ENCODE data around the gene EYA4. TPM values are rescaled to one million over a fixed set of nuclear protein-coding genes. Genes with fewer than 3 reads are reported as not detected.

The EYA4 gene
- total and polyA plus RNA-seq, 2 of the 4 experiments (the other 2 are of a cell fraction), result 5.7 to 11.1 TPM

GRCh38 chr6:133247581-133247980 lies 6.4 kb downstream of the EYA4 start:
- DNase-seq (no peak), ATAC-seq (ENCODE audit: low read depth) (no peak)
- H3K79me1 ChIP-seq (ENCODE audit: low read depth in 1 of 2, low read length in 2 of 2), result peaks cover 5 to 30% of the 10 kb centered on the region in 2 experiments; a peak in 2 of 4 replicates
- dilution Hi-C loops (cut with HindIII; ENCODE audit: low sequenced_read_pairs, unreplicated experiment), result no loop called here
- H3K27me3 ChIP-seq (ENCODE audit: control insufficient read depth, insufficient read depth, low read length), result no peaks in the 10 kb centered on the region
- H3K18ac ChIP-seq (ENCODE audit: low read depth, low read length), result peak overlapping the region; percentile 41; the same call in 1 of the 2 replicates
- H3K4me1 ChIP-seq (ENCODE audit: control insufficient read depth, insufficient read depth, low read length), result peaks cover 2% of the 10 kb centered on the region; the same call in 1 of the 2 replicates
- H4K91ac ChIP-seq (ENCODE audit: insufficient read depth, low read depth, low read length), result no peak overlapping the region
- CTCF ChIA-PET, result no interaction called here
- no peaks in the 10 kb centered on the region; the same call in 1 of the 2 replicates for H3K9me1 ChIP-seq (ENCODE audit: insufficient read depth, low read length)
- H3K56ac ChIP-seq (ENCODE audit: extremely low read depth, insufficient read depth, low read length), result no peak overlapping the region
- no peaks in the 10 kb centered on the region; the same call in 1 of the 2 replicates for H4K20me1 ChIP-seq (ENCODE audit: insufficient read depth, low read length)
- no peak overlapping the region; the same call in 1 of the 2 replicates for H2AK5ac ChIP-seq (ENCODE audit: low read depth, low read length)
- no peak for TF ChIP-seq BHLHE40 (IDR thresholded peaks at IDR 0.05; ENCODE audit: low read depth, low read length)
- no peak for TF ChIP-seq USF2 (IDR thresholded peaks at IDR 0.05; ENCODE audit: low read depth, low read length)
- no peak for TF ChIP-seq RFX5 (IDR thresholded peaks at IDR 0.05; ENCODE audit: low read depth, low read length)
- no peak for TF ChIP-seq FOS (IDR thresholded peaks at IDR 0.05; ENCODE audit: low read depth, low read length)
- TF ChIP-seq CTCF (conservative IDR thresholded peaks at IDR 0.05; ENCODE audit: low read depth, low read length), result no peak
- no peak for TF ChIP-seq RCOR1 (IDR thresholded peaks at IDR 0.05; ENCODE audit: insufficient replicate concordance, low read length)
- no peak for TF ChIP-seq ELK1 (IDR thresholded peaks at IDR 0.05; ENCODE audit: borderline replicate concordance, low read depth, low read length)
- no peak for TF ChIP-seq MXI1 (IDR thresholded peaks at IDR 0.05; ENCODE audit: borderline replicate concordance, low read depth, low read length)
- no peak for TF ChIP-seq MAFK (IDR thresholded peaks at IDR 0.05; ENCODE audit: low read depth, low read length)
- no peak for TF ChIP-seq POLR2A (IDR thresholded peaks at IDR 0.05; ENCODE audit: low read depth, low read length)
- TF ChIP-seq RAD21 (IDR thresholded peaks at IDR 0.05; ENCODE audit: low read length), result no peak
- TF ChIP-seq MAZ (IDR thresholded peaks at IDR 0.05; ENCODE audit: borderline replicate concordance, low read depth, low read length), result no peak
- TF ChIP-seq CEBPB (IDR thresholded peaks at IDR 0.05; ENCODE audit: low read depth, low read length), result no peak
- no peak for TF ChIP-seq SMC3 (IDR thresholded peaks at IDR 0.05; ENCODE audit: low read depth, low read length)
- no peak for TF ChIP-seq CHD1 (IDR thresholded peaks at IDR 0.05; ENCODE audit: low read depth, low read length)
- no peak for TF ChIP-seq NFE2L2 (IDR thresholded peaks at IDR 0.05; ENCODE audit: low read depth, low read length)
- no peak overlapping the region for H2AK9ac ChIP-seq (replicated peaks; ENCODE audit: low read depth, low read length, poor library complexity)
- no peak overlapping the region for H3K4me2 ChIP-seq (ENCODE audit: low read depth, low read length)
- no peaks in the 10 kb centered on the region for H3K9me3 ChIP-seq (ENCODE audit: control insufficient read depth, insufficient read depth, low read length)
- peak overlapping the region; percentile 71 for H2BK5ac ChIP-seq (ENCODE audit: low read depth, low read length, poor library complexity, severe bottlenecking)
- peak overlapping the region; percentile 11; the same call in 1 of the 2 replicates for H3K4ac ChIP-seq (ENCODE audit: low read depth, low read length)
- no peak overlapping the region for H3K14ac ChIP-seq (replicated peaks; ENCODE audit: low read depth, low read length)
- no peak overlapping the region for H3K9ac ChIP-seq (ENCODE audit: low read depth, low read length)
- no peak overlapping the region for H2AFZ ChIP-seq (replicated peaks; ENCODE audit: low read length, poor library complexity)
- 0 out of 2 replicates have a peak overlapping the region, but pooled peaks have one; percentile 1 for H3K23ac ChIP-seq (ENCODE audit: low read depth, low read length)
- peak overlapping the region; percentile 57; the same call in 1 of the 2 replicates for H2BK120ac ChIP-seq (ENCODE audit: low read depth, low read length)
- POLR2A ChIA-PET (ENCODE audit: unreplicated experiment), result no interaction called here
- WGBS, 2 experiments (ENCODE audit: extremely low coverage in 2 of 2, insufficient read length in 1 of 2), result no CpG with 5 or more reads among the region's 5 CpGs
- intact Hi-C loops (cut with micrococcal nuclease), result loop anchor here (5.0 kb wide), 1 partner anchor 45 kb away; no protein-coding TSS in a partner anchor
- peak overlapping the region; percentile 4; the same call in 1 of the 3 replicates for H2BK15ac ChIP-seq (ENCODE audit: low read depth, low read length)
- no peaks in the 10 kb centered on the region for H3K36me3 ChIP-seq (ENCODE audit: control insufficient read depth, insufficient read depth, low read length)
- in situ Hi-C loops (cut with MboI; ENCODE audit: low sequenced_read_pairs), result no loop called here
- no TSS peak for BruUV-seq (replicated peaks)
- H3K27ac ChIP-seq (ENCODE audit: insufficient read depth, low read length), result 0 out of 2 replicates have a peak overlapping the region, but pooled peaks have one; percentile 45
- peak overlapping the region; percentile 51; the same call in 1 of the 2 replicates for H2BK20ac ChIP-seq (ENCODE audit: low read depth, low read length)
- H4K8ac ChIP-seq (ENCODE audit: low read depth in 2 of 2, low read length in 2 of 2), result 0 out of 4 replicates have a peak overlapping the region, but pooled peaks of 1 of the 2 experiments have one; percentile 2
- H4K5ac ChIP-seq (ENCODE audit: low read depth, low read length), result peak overlapping the region; percentile 44; the same call in 1 of the 2 replicates
- H3K4me3 ChIP-seq (ENCODE audit: insufficient read depth, low read depth, low read length), result no peak overlapping the region

Measured in IMR-90 (cell line).